Measurements from ENCODE around the gene CHRNA9. TPM values are rescaled to one million over a fixed set of nuclear protein-coding genes. Genes with fewer than 3 reads are reported as not detected.
"Not testable (repeated sequence)": the region's sequence is repeated elsewhere in the genome, so short reads cannot be mapped to it uniquely, and the experiment has no call there.

The CHRNA9 gene
- total RNA-seq, 2 donors from 2014 or later = not detected

- no peak for TF ChIP-seq CTCF (IDR thresholded peaks at IDR 0.05)
- no peak for TF ChIP-seq POLR2A (IDR thresholded peaks at IDR 0.05)
These were observed 54.9 kb downstream of the CHRNA9 start for GRCh38 chr4:40389986-40390385.

GRCh38 chr4:40392241-40392640 lies 57.1 kb downstream of the CHRNA9 start:
- intact Hi-C loops (cut with DNase I); DNase-seq; H3K4me3 ChIP-seq; ATAC-seq; H3K36me3 ChIP-seq (replicated peaks in 1 of 2; ENCODE audit: insufficient read depth in 1 of 2, low read depth in 2 of 2); H3K27ac ChIP-seq; H3K27me3 ChIP-seq; H3K9me3 ChIP-seq: not testable (repeated sequence)
- H3K4me1 ChIP-seq = peaks cover 32% of the 10 kb centered on the region
- 92 to 94% methylated on average over 9 of the region's 9 CpGs for WGBS, 2 donors

More at GRCh38 chr4:40389986-40390385, 54.9 kb downstream of the CHRNA9 start:
- DNase-seq = no peak
- no peaks in the 10 kb centered on the region for H3K36me3 ChIP-seq (replicated peaks in 1 of 2; ENCODE audit: insufficient read depth in 1 of 2, low read depth in 2 of 2)
- ATAC-seq = no peak
- peaks cover 11% of the 10 kb centered on the region for H3K4me1 ChIP-seq
- H3K27ac ChIP-seq = no peak overlapping the region
- intact Hi-C loops (cut with DNase I) = no loop called here
- H3K4me3 ChIP-seq = no peak overlapping the region
- no peaks in the 10 kb centered on the region for H3K27me3 ChIP-seq
- 57 to 72% methylated on average over 4 of the region's 4 CpGs for WGBS, 2 donors
- H3K9me3 ChIP-seq = no peaks in the 10 kb centered on the region

GRCh38 chr4:40394236-40394635 lies 59.1 kb downstream of the CHRNA9 start:
- no peak for TF ChIP-seq CTCF (IDR thresholded peaks at IDR 0.05)
- no peak for TF ChIP-seq POLR2A (IDR thresholded peaks at IDR 0.05)
- Histone ChIP-seq H3K27ac (peak overlapping the region in 3 of 4 donors; percentile 83 to 90 (median 85)), H3K9me3 (no peaks in the 10 kb centered on the region), H3K27me3 (no peaks in the 10 kb centered on the region), H3K36me3 (replicated peaks in 1 of 2; ENCODE audit: insufficient read depth in 1 of 2, low read depth in 2 of 2) (no peaks in the 10 kb centered on the region), H3K4me3 (no peak overlapping the region), H3K4me1 (peaks cover 32% of the 10 kb centered on the region)
- intact Hi-C loops (cut with DNase I) = no loop called here
- ATAC-seq (no peak), DNase-seq (no peak)
- WGBS, 2 donors = 61 to 88% methylated on average over 6 of the region's 6 CpGs

GRCh38 chr4:40395166-40395900 lies 60.2 kb downstream of the CHRNA9 start:
- 11 to 22% methylated on average over 4 of the region's 4 CpGs for WGBS, 2 donors
- no peaks in the 10 kb centered on the region for H3K27me3 ChIP-seq
- H3K4me1 ChIP-seq = peaks cover 32% of the 10 kb centered on the region
- TF ChIP-seq CTCF (IDR thresholded peaks at IDR 0.05) = no peak
- no peak for TF ChIP-seq POLR2A (IDR thresholded peaks at IDR 0.05)
- H3K4me3 ChIP-seq = no peak overlapping the region
- DNase-seq (peak; percentile 32 to 52 (median 46)), ATAC-seq (peak; percentile 61)
- peak overlapping the region; percentile 55 to 90 (median 84) for H3K27ac ChIP-seq
- intact Hi-C loops (cut with DNase I) = no loop called here
- H3K9me3 ChIP-seq = no peaks in the 10 kb centered on the region
- no peaks in the 10 kb centered on the region for H3K36me3 ChIP-seq (replicated peaks in 1 of 2; ENCODE audit: insufficient read depth in 1 of 2, low read depth in 2 of 2)

- no peaks in the 10 kb centered on the region for H3K27me3 ChIP-seq
- ATAC-seq (peak; percentile 99), DNase-seq (peak; percentile 96 to 98 (median 98))
- no peaks in the 10 kb centered on the region for H3K36me3 ChIP-seq (replicated peaks in 1 of 2; ENCODE audit: insufficient read depth in 1 of 2, low read depth in 2 of 2)
- no peak overlapping the region for H3K4me3 ChIP-seq
- peak overlapping the region; percentile 55 to 90 (median 84) for H3K27ac ChIP-seq
- TF ChIP-seq POLR2A (IDR thresholded peaks at IDR 0.05) (peak in 1 of 3 donors; percentile 37), CTCF (IDR thresholded peaks at IDR 0.05) (peak in 2 of 7 experiments; percentile 6 to 8)
- intact Hi-C loops (cut with DNase I) = no loop called here
- no peaks in the 10 kb centered on the region for H3K9me3 ChIP-seq
- WGBS, 2 donors = 41 to 47% methylated on average over 7 of the region's 7 CpGs
- peaks cover 32% of the 10 kb centered on the region for H3K4me1 ChIP-seq
These were observed 61.0 kb downstream of the CHRNA9 start for GRCh38 chr4:40395908-40396793.
